NCI-H226 (cell line): ENCODE data around the gene MPP3.
"Not testable (repeated sequence)": the region's sequence is repeated elsewhere in the genome, so short reads cannot be mapped to it uniquely, and the experiment has no call there.

Source experiments
- DNase-seq: peaks from one replicate; pipeline ENCODE4 v3.0.0-alpha.2; 2015

Gene MPP3

GRCh38 chr17:43801844-43802243, 31.1 kb downstream of the MPP3 start:
- DNase-seq: no peak

- DNase-seq: no peak
These were observed 32.2 kb downstream of the MPP3 start for GRCh38 chr17:43800736-43801135.

- DNase-seq: no peak
These were observed 33.9 kb downstream of the MPP3 start for GRCh38 chr17:43799047-43799446.

GRCh38 chr17:43798024-43798423, 34.9 kb downstream of the MPP3 start:
- not testable (repeated sequence) for DNase-seq

GRCh38 chr17:43792668-43793067, 40.3 kb downstream of the MPP3 start:
- not testable (repeated sequence) for DNase-seq

GRCh38 chr17:43791589-43791988, 41.4 kb downstream of the MPP3 start:
- DNase-seq: peak; percentile 77

- no peak for DNase-seq
These were observed 42.5 kb downstream of the MPP3 start for GRCh38 chr17:43790311-43790940.

GRCh38 chr17:43789482-43789881, 43.5 kb downstream of the MPP3 start:
- DNase-seq: no peak

GRCh38 chr17:43788540-43788939, 44.4 kb downstream of the MPP3 start:
- DNase-seq: no peak

- DNase-seq: no peak
These were observed 45.2 kb downstream of the MPP3 start for GRCh38 chr17:43787728-43788127.

GRCh38 chr17:43784628-43785101, 48.3 kb downstream of the MPP3 start:
- DNase-seq: peak; percentile 44

- peak; percentile 45 for DNase-seq
These were observed 48.9 kb downstream of the MPP3 start for GRCh38 chr17:43784068-43784467.

- DNase-seq: no peak
These were observed 49.8 kb downstream of the MPP3 start for GRCh38 chr17:43782913-43783680.

GRCh38 chr17:43780135-43780534, 52.8 kb downstream of the MPP3 start, which contains the start of gene CFAP97D1:
TSS of gene CFAP97D1 (plus strand) at chr17:43780435. CDS start at chr17:43780463, 28 bp downstream.
- no peak for DNase-seq

- DNase-seq: no peak
These were observed 53.5 kb downstream of the MPP3 start for GRCh38 chr17:43779145-43780125.

- peak; percentile 92 for DNase-seq
These were observed 54.4 kb downstream of the MPP3 start, which contains the start of gene DUSP3 for GRCh38 chr17:43778337-43779144. TSS of gene DUSP3 (minus strand) at chr17:43778977. CDS start at chr17:43778924, 53 bp downstream.

GRCh38 chr17:43774304-43775250, 58.4 kb downstream of the MPP3 start:
- no peak for DNase-seq

GRCh38 chr17:43772877-43773648, 59.9 kb downstream of the MPP3 start:
- no peak for DNase-seq

- no peak for DNase-seq
These were observed 61.5 kb downstream of the MPP3 start for GRCh38 chr17:43771463-43771862.

- DNase-seq: no peak
These were observed 62.0 kb downstream of the MPP3 start for GRCh38 chr17:43770957-43771356.
